ENCODE measurements around the gene RNF208. TPM values are rescaled to one million over a fixed set of nuclear protein-coding genes. Genes with fewer than 3 reads are reported as not detected.

RNF208 gene
- total and polyA plus RNA-seq, 2 experiments from 2014 or later = 1.4 to 5.6 TPM

- TF ChIP-seq, protein P1, sequence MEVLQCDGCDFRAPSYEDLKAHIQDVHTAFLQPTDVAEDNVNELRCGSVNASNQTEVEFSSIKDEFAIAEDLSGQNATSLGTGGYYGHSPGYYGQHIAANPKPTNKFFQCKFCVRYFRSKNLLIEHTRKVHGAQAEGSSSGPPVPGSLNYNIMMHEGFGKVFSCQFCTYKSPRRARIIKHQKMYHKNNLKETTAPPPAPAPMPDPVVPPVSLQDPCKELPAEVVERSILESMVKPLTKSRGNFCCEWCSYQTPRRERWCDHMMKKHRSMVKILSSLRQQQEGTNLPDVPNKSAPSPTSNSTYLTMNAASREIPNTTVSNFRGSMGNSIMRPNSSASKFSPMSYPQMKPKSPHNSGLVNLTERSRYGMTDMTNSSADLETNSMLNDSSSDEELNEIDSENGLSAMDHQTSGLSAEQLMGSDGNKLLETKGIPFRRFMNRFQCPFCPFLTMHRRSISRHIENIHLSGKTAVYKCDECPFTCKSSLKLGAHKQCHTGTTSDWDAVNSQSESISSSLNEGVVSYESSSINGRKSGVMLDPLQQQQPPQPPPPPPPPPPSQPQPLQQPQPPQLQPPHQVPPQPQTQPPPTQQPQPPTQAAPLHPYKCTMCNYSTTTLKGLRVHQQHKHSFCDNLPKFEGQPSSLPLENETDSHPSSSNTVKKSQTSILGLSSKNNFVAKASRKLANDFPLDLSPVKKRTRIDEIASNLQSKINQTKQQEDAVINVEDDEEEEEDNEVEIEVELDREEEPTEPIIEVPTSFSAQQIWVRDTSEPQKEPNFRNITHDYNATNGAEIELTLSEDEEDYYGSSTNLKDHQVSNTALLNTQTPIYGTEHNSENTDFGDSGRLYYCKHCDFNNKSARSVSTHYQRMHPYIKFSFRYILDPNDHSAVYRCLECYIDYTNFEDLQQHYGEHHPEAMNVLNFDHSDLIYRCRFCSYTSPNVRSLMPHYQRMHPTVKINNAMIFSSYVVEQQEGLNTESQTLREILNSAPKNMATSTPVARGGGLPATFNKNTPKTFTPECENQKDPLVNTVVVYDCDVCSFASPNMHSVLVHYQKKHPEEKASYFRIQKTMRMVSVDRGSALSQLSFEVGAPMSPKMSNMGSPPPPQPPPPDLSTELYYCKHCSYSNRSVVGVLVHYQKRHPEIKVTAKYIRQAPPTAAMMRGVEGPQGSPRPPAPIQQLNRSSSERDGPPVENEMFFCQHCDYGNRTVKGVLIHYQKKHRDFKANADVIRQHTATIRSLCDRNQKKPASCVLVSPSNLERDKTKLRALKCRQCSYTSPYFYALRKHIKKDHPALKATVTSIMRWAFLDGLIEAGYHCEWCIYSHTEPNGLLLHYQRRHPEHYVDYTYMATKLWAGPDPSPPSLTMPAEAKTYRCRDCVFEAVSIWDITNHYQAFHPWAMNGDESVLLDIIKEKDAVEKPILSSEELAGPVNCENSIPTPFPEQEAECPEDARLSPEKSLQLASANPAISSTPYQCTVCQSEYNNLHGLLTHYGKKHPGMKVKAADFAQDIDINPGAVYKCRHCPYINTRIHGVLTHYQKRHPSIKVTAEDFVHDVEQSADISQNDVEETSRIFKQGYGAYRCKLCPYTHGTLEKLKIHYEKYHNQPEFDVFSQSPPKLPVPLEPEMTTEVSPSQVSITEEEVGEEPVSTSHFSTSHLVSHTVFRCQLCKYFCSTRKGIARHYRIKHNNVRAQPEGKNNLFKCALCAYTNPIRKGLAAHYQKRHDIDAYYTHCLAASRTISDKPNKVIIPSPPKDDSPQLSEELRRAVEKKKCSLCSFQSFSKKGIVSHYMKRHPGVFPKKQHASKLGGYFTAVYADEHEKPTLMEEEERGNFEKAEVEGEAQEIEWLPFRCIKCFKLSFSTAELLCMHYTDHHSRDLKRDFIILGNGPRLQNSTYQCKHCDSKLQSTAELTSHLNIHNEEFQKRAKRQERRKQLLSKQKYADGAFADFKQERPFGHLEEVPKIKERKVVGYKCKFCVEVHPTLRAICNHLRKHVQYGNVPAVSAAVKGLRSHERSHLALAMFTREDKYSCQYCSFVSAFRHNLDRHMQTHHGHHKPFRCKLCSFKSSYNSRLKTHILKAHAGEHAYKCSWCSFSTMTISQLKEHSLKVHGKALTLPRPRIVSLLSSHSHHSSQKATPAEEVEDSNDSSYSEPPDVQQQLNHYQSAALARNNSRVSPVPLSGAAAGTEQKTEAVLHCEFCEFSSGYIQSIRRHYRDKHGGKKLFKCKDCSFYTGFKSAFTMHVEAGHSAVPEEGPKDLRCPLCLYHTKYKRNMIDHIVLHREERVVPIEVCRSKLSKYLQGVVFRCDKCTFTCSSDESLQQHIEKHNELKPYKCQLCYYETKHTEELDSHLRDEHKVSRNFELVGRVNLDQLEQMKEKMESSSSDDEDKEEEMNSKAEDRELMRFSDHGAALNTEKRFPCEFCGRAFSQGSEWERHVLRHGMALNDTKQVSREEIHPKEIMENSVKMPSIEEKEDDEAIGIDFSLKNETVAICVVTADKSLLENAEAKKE (CRISPR knock-in tag; IDR thresholded peaks at IDR 0.05) = no peak
- TF ChIP-seq EZH2 (IDR thresholded peaks at IDR 0.05; ENCODE audit: low read depth, unreplicated experiment) = no peak
Observed at GRCh38 chr9:137267933-137268355, 45.9 kb upstream of the RNF208 start (continued).

DNA sequence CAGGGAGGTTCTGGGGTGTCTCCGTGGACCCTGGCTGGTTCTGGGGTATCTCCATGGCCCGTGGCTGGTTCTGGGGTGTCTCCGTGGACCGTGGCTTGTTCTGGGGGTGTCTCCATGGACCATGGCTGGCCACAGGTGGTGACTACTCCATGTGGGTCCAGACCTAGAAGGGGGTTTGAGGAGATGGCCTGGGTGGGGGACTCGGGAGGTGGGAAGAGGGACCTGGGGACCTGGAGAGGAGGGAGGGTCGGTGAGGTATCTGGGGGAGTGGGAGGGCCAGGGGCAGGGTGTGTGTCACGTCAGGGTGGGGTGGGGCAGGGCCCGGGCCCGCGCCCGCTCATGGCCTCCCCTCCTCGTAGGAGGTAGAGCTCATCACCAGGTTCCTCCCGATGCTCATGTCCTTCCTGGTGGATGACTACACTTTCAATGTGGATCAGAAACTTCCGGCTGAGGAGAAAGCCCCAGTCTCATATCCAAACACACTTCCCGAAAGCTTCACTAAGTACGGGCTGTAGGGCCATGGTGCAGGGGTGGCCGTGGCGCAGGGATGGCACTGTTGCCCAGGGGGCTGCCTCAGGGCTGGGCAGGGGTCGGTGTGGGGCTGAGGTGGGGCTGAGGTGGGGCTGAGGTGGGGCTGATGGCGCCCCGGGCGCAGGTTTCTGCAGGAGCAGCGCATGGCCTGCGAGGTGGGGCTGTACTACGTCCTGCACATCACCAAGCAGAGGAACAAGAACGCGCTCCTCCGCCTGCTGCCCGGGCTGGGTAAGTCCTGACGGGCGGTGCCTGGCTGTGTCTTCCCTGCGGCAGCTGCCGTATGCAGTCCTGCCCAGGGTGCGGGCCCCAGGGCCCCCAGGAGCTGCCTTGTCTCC is 44.8 kb upstream of the RNF208 start:
- Mint-ChIP-seq H3K4me3 (no peak overlapping the region), H3K9me3 (no peaks in the 10 kb centered on the region), H3K4me1 (peaks cover under 1% of the 10 kb centered on the region; the same call in 2 of the 3 replicates), H3K27ac (no peak overlapping the region), H3K36me3 (ENCODE audit: low read depth) (peaks cover 40% of the 10 kb centered on the region), H3K27me3 (ENCODE audit: insufficient read depth, low read depth, poor library complexity) (peaks cover 16% of the 10 kb centered on the region)
- H3K27me3 ChIP-seq (ENCODE audit: insufficient read depth) = no peaks in the 10 kb centered on the region
- H3K27ac ChIP-seq (ENCODE audit: low read depth) = no peak overlapping the region
- H3F3A ChIP-seq (replicated peaks; ENCODE audit: low read depth) = no peaks in the 10 kb centered on the region
- ATAC-seq (no peak), DNase-seq (ENCODE audit: low spot score) (no peak)
- H3K79me2 ChIP-seq (replicated peaks; ENCODE audit: insufficient read depth) = no peaks in the 10 kb centered on the region
- H4K20me1 ChIP-seq (replicated peaks; ENCODE audit: insufficient read depth) = 0 out of 2 replicates have a peak, but pooled peaks cover 9% of the 10 kb centered on the region
- H3K4me2 ChIP-seq = no peak overlapping the region
- no peaks in the 10 kb centered on the region for H3K9me2 ChIP-seq (ENCODE audit: insufficient read depth)
- H2AFZ ChIP-seq = no peak overlapping the region
- no peak overlapping the region for H3K4me3 ChIP-seq
- peaks cover 10% of the 10 kb centered on the region; the same call in 1 of the 2 replicates for H3K36me3 ChIP-seq (ENCODE audit: insufficient read depth)
- H3K4me1 ChIP-seq (ENCODE audit: insufficient read depth) = no peaks in the 10 kb centered on the region
- TF ChIP-seq POLR2AphosphoS5 (IDR thresholded peaks at IDR 0.05; ENCODE audit: low read depth) (no peak), JUNB (IDR thresholded peaks at IDR 0.05; ENCODE audit: unreplicated experiment) (no peak), STAT1 (IDR thresholded peaks at IDR 0.05; ENCODE audit: unreplicated experiment) (no peak), EZH2 (IDR thresholded peaks at IDR 0.05; ENCODE audit: low read depth, unreplicated experiment) (no peak), ZNF331 (CRISPR knock-in tag; IDR thresholded peaks at IDR 0.05; ENCODE audit: low read depth) (no peak), CREB1 (CRISPR knock-in tag; IDR thresholded peaks at IDR 0.05; ENCODE audit: low read depth) (no peak), NANOG (IDR thresholded peaks at IDR 0.05; ENCODE audit: borderline replicate concordance) (no peak), ZNF114 (CRISPR knock-in tag; IDR thresholded peaks at IDR 0.05) (no peak)
- TF ChIP-seq, protein P1 (CRISPR knock-in tag; IDR thresholded peaks at IDR 0.05) = no peak

All from GM23338 (cell line).